Mucosa of descending colon (tissue), 3 donors: ENCODE measurements around the gene HCLS1. TPM values are rescaled to one million over a fixed set of nuclear protein-coding genes. Genes with fewer than 3 reads are reported as not detected.
A peak's percentile ranks its signal among the peaks of the same experiment; 100 is the strongest.
"Not testable (repeated sequence)": the region's sequence is repeated elsewhere in the genome, so short reads cannot be mapped to it uniquely, and the experiment has no call there.

Experiments used
- ATAC-seq: fragments of 200-7000 bp; cut with Tn5 transposase; one replicate; pipeline ENCODE4 v1.9.1; 2020; ENCODE audit warnings: mild to moderate bottlenecking, moderate library complexity
- DNase-seq, 3 donors: peaks; one replicate each; pipeline ENCODE4 v3.0.0-alpha.2; 2020
- H3K36me3 ChIP-seq: fragments of 200-600 bp; one replicate; pipeline ENCODE4 v1.8.0; 2021; ENCODE audit warnings: low read depth, mild to moderate bottlenecking
- H3K4me1 ChIP-seq: fragments of 200-600 bp; one replicate; pipeline ENCODE4 v1.8.0; 2021; ENCODE audit warnings: low read depth, mild to moderate bottlenecking
- H3K4me3 ChIP-seq: fragments of 200-600 bp; one replicate; pipeline ENCODE4 v1.8.0; 2021; ENCODE audit warnings: mild to moderate bottlenecking
- H3K9me3 ChIP-seq: fragments of 200-600 bp; one replicate; pipeline ENCODE4 v1.8.0; 2021; ENCODE audit warnings: mild to moderate bottlenecking
- intact Hi-C, 2 donors: fragments of 100-400 bp; cut with DNase I in 1 of 2; cut with micrococcal nuclease in 1 of 2; formaldehyde crosslinking; loops; one replicate each; pipeline versions ENCODE4 v1.11.0 to v1.11.1; 2022; cut with DNase I, micrococcal nuclease
- total RNA-seq, 3 donors: library from RNA; stranded (reverse); fragmentation: NEBNext Ultra II Directional in 2 of 3; extraction: Animal tissue kit (Norgen Biotek cat#: 25700) in 2 of 3; gene quantifications; one replicate each; pipeline versions ENCODE4 v1.2.1 to v1.2.4, GENCODE V29; 2021 to 2023
- TF ChIP-seq, protein P1 (sequence below): fragments of 200-600 bp; IDR thresholded peaks from one replicate; pipeline ENCODE4 v1.8.0; 2022; ENCODE audit warnings: antibody characterized with exemption, mild to moderate bottlenecking
- donor health status: DM: no; HTN: no; CAD: no; lungs with moderate emphysema.
- donor health status: DM: no; HTN: no; CAD: no.
- donor health status: DM: no; HTN: yes; CAD: no.

The HCLS1 gene
- total RNA-seq, 3 donors from 2014 or later = 8.8 to 32.1 (median 23.5) TPM

DNA sequence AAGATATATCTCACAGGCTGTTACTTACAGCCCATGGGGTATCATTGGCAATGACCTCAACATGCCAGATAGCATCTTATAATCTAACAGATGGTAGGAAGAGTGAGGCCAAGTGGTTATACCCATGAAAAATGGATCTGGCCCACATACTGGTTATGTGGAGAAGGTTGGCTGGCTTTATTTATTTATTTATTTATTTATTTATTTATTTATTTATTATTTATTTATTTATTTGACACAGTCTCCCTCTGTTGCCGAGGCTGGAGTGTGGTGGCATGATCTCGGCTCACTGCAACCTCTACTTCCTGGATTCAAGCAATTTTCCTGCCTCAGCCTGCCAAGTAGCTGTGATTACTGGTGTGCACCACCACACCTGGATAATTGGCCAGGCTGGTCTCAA is 55.9 kb downstream of the HCLS1 start:
- ATAC-seq (no peak), DNase-seq (no peak)
- no peaks in the 10 kb centered on the region for H3K36me3 ChIP-seq
- no peak overlapping the region for H3K4me3 ChIP-seq
- intact Hi-C loops = no loop called here
- H3K4me1 ChIP-seq = no peaks in the 10 kb centered on the region
- TF ChIP-seq, protein P1, sequence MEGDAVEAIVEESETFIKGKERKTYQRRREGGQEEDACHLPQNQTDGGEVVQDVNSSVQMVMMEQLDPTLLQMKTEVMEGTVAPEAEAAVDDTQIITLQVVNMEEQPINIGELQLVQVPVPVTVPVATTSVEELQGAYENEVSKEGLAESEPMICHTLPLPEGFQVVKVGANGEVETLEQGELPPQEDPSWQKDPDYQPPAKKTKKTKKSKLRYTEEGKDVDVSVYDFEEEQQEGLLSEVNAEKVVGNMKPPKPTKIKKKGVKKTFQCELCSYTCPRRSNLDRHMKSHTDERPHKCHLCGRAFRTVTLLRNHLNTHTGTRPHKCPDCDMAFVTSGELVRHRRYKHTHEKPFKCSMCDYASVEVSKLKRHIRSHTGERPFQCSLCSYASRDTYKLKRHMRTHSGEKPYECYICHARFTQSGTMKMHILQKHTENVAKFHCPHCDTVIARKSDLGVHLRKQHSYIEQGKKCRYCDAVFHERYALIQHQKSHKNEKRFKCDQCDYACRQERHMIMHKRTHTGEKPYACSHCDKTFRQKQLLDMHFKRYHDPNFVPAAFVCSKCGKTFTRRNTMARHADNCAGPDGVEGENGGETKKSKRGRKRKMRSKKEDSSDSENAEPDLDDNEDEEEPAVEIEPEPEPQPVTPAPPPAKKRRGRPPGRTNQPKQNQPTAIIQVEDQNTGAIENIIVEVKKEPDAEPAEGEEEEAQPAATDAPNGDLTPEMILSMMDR = no peak
- H3K9me3 ChIP-seq = no peaks in the 10 kb centered on the region

DNA sequence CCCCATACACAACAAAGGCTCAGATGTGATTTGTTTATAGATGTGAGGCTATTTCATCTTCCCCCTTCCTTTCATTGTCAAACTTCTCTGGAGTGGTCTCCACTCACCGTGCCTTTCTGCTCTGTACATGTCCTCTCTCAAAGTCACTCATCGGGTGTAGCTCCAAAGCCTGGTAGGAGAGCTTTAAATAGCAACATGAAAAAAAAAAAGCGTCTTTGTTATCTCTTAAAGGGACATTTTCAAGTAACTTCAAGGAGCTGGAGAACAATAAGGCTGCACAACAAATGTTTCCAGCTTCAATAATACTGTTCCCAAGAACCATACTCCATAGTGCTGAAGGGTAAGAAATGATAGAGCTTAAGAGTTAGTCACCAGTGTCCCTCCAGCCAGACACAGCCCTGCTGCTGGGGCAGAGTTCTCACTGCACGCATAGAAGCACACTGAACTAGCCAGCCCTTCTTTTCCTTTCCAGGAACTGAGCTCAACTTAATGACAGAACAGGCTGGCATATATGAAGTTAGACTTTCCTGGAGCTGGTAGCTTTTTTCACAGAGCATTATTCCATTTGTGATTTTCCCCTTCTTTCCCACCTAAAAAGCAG is 59.4 kb downstream of the HCLS1 start:
- H3K36me3 ChIP-seq = no peaks in the 10 kb centered on the region

DNA sequence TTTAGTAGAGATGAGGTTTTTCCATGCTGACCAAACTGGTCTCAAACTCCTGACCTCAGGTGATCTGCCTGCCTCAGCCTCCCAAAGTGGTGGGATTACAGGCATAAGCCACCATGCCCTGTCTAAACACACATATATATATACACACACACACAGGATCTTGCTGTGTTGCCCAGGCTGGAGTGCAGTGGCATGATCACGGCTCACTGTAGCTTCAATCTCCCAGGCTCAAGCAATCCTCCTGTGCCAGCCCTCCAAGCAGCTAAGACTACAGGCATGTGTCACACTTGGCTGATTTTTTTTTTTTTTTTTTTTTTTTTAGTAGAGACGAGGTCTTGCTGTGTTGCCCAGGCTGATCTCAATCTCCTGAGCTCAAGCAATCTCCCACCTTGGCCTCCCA is 60.8 kb downstream of the HCLS1 start:
- intact Hi-C loops, ATAC-seq, H3K36me3 ChIP-seq, H3K4me1 ChIP-seq, H3K4me3 ChIP-seq, H3K9me3 ChIP-seq, DNase-seq: not testable (repeated sequence)

More for the DNA sequence above, 59.4 kb downstream of the HCLS1 start:
- intact Hi-C loops = no loop called here
- TF ChIP-seq, protein P1 = no peak
- H3K4me1 ChIP-seq = no peaks in the 10 kb centered on the region
- no peak for DNase-seq
- ATAC-seq = peak; percentile 34
- H3K4me3 ChIP-seq = no peak overlapping the region
- H3K9me3 ChIP-seq = no peaks in the 10 kb centered on the region

DNA sequence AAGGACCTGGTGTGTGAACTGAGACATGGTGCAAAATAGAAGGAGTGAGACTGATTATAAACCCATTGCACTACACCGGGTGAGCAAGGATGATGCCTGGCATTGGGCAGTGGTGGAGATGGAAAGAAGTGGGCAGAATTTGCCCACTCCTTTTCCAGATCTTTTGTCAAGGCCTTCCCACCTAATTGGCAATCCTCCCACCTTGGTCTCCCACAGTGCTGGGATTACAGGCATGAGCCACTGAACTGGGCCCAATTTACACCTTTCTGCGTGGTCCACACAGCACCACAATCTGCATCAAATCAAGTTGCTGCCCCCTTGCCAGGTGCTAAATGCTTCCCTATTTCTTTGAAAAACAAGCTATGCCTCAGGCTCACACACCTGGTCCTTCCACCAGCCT is 62.1 kb downstream of the HCLS1 start:
- no peak for DNase-seq
- no peak for ATAC-seq
- Histone ChIP-seq H3K36me3 (no peaks in the 10 kb centered on the region), H3K4me1 (no peaks in the 10 kb centered on the region), H3K9me3 (no peaks in the 10 kb centered on the region), H3K4me3 (no peak overlapping the region)
- TF ChIP-seq, protein P1 = no peak
- intact Hi-C loops = no loop called here

DNA sequence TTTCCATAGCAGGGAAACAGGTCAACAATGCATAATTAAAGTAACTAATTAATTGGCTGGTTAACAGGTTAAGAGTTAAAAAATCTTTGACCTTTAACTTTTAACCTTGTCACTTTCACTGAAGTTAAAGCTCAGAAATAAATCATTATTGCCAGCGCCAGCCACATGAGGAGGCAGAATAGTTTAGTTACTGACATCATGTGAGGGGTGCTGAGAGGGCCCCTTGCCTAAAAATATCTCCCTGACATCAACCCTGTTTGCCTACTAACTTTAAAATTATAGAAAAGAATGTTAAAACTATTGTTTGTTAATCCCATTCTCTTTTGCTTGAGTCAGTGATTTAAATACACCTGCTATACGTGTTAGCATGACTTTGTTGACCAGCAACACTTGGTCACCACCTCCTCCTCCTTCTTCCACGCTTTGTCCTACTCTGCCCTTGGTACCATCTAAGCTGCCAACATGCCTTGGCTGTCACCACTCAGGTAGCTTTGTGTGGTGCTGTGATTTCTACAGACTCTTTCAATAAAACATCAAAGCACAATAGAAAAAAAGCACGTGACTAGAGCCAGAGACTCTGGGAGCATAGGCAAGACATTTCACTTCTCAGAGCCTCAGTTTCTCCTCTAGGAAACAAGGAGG is 64.8 kb downstream of the HCLS1 start:
- TF ChIP-seq, protein P1 = no peak
- ATAC-seq = no peak
- no peak for DNase-seq
- H3K4me3 ChIP-seq = no peak overlapping the region
- H3K9me3 ChIP-seq = no peaks in the 10 kb centered on the region
- H3K36me3 ChIP-seq = no peaks in the 10 kb centered on the region
- intact Hi-C loops = no loop called here
- no peaks in the 10 kb centered on the region for H3K4me1 ChIP-seq

DNA sequence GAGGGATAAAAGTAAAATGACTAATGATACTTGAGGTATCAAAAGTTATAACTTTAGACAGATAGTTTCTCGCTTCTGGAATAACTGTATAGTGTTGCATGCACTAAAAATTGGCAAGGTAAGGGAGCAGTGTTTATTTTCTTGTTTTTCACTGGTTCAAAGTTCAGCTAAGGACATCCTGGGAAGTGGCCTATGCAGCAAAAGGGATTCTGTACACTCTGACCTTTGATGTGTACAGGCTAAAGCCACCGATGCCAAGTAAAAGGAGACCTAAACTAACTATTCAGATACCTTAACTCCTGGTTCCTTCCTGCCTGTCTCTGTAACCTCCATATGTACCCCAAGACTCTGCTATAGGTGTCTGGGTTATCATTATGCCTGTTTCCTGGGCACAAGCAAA is 65.9 kb downstream of the HCLS1 start:
- ATAC-seq = no peak
- intact Hi-C loops = no loop called here
- Histone ChIP-seq H3K36me3 (no peaks in the 10 kb centered on the region), H3K9me3 (no peaks in the 10 kb centered on the region), H3K4me3 (no peak overlapping the region), H3K4me1 (no peaks in the 10 kb centered on the region)
- no peak for DNase-seq
- TF ChIP-seq, protein P1 = no peak

DNA sequence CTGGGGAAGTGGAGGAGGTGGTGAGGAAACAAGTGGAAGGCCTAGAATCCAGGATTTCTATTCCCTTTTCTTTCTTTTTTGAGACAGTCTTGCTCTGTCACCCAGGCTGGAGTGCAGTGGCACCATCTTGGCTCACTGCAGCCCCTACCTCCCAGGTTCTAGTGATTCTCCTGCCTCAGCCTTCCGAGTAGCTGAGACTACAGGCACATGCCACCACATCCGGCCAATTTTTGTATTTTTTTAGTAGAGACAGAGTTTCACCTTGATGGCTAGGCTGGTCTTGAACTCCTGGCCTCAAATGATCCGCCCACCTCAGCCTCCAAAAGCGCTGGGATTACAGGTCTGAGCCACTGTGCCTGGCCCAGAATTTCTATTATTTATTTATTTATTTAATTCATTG is 66.9 kb downstream of the HCLS1 start:
- H3K36me3 ChIP-seq, H3K9me3 ChIP-seq, ATAC-seq, H3K4me3 ChIP-seq, intact Hi-C loops, H3K4me1 ChIP-seq, DNase-seq: not testable (repeated sequence)
